Measurements from ENCODE around the gene GRK3.
"Not testable (repeated sequence)": the region's sequence is repeated elsewhere in the genome, so short reads cannot be mapped to it uniquely, and the experiment has no call there.

Gene GRK3

GRCh38 chr22:25694196-25694907 lies 129.9 kb downstream of the GRK3 start:
- DNase-seq (ENCODE audit: low read depth in 2 of 2, low spot score in 1 of 2): no peak

DNA sequence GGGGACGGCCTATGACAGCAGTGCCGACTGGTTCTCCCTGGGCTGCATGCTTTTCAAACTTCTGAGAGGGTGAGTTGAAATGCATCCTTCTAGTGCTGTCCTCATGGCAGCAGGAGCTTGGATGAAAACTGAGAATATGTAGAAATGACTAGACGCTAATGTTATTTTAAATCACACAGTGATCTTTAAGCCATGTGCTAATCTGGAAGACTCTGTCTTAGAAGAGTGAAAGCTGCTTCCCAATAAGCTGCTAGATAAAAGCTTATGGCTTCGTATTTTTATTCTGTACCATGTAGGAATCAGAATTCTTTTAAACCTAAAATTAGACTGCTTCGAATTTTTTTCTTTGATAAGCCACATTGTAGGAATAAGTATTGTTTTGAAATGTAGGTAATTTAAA lies 130.7 kb downstream of the GRK3 start:
- DNase-seq (ENCODE audit: low read depth in 2 of 2, low spot score in 1 of 2): no peak

- no peak for DNase-seq (ENCODE audit: low read depth in 2 of 2, low spot score in 1 of 2)
Observed at GRCh38 chr22:25696763-25697162, 132.3 kb downstream of the GRK3 start.

- no peak for DNase-seq (ENCODE audit: low read depth in 2 of 2, low spot score in 1 of 2)
Observed at GRCh38 chr22:25697181-25697664, 132.7 kb downstream of the GRK3 start.

- no peak for DNase-seq (ENCODE audit: low read depth in 2 of 2, low spot score in 1 of 2)
Observed at GRCh38 chr22:25697978-25698377, 133.5 kb downstream of the GRK3 start.

DNA sequence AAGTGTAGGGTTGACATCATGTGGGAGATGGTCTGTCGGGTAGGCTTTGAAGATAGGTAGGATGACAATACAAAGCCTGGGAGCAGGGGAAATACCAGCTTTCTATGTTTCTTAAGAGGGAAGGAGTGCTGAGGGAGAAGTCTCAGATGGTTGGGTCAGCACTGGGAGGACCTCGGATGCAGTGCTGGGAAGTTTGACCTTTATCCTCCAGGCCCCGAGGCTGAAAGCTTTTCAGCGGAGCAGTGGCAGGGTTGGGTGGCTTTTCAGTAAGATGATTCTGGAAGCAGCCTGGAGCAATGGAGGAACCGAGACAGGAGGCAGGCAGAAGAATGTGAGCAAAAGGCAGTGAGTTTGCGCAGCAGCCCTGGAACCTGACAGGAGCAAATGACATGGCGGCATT lies 134.0 kb downstream of the GRK3 start:
- no peak for DNase-seq (ENCODE audit: low read depth in 2 of 2, low spot score in 1 of 2)

DNA sequence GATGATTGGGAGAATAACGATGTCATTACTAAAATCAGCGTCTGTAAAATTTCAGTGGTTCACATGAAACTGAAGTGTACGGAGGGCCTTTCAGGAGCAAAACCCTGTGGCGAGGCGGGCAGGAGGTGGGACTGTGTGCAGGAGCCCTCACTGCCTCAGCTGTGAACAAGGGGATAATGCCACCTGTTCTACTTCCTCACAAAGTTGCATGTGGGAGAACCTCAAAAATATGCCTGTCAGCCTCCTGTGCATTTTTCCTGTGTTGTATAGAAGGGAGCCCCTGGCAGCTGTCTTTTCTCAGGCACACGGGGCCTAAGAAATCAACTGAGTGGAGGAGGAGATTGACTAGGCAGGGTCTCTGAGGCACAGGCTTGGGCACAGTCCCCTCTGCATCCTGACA lies 134.5 kb downstream of the GRK3 start:
- no peak for DNase-seq (ENCODE audit: low read depth in 2 of 2, low spot score in 1 of 2)

DNA sequence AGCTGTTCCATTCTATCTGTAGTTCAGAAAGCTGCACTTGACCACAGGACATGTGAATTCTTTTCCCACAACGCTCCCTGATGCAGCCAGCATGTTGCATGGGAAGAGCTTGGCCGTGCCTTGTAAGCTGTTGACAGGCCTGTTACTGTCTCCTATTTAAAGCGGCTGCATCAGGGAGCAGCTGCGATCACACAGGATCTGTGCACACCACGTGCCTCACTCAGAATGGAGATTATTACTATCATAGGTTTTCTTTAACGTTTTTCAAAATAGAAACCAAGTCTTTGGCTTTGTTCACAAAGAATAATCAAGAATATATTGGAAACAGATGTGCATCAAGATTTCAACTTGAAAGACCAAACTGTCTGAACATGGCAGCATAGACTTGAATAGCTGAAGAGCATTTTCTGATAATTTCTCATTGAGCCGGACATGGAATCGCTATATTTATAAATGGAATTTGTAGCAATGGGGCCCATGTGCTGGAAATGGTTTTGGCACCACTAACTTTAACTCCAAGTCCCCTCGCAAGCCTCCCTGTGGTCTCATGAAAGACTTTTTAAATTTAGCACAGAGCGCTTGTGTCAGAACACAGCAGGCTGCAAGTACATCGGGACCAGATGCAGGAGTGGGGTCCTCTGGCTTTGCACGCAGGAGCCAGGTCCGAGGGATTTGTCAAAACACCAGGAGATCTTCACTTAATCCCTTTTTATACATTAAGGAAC lies 136.7 kb downstream of the GRK3 start:
- DNase-seq (ENCODE audit: low read depth in 2 of 2, low spot score in 1 of 2): no peak

- DNase-seq (ENCODE audit: low read depth in 2 of 2, low spot score in 1 of 2): no peak
Observed at GRCh38 chr22:25702040-25702439, 137.6 kb downstream of the GRK3 start.

GRCh38 chr22:25702571-25703167 lies 138.2 kb downstream of the GRK3 start:
- no peak for DNase-seq (ENCODE audit: low read depth in 2 of 2, low spot score in 1 of 2)

- DNase-seq (ENCODE audit: low read depth in 2 of 2, low spot score in 1 of 2): no peak
Observed at GRCh38 chr22:25704701-25705100, 140.2 kb downstream of the GRK3 start.

DNA sequence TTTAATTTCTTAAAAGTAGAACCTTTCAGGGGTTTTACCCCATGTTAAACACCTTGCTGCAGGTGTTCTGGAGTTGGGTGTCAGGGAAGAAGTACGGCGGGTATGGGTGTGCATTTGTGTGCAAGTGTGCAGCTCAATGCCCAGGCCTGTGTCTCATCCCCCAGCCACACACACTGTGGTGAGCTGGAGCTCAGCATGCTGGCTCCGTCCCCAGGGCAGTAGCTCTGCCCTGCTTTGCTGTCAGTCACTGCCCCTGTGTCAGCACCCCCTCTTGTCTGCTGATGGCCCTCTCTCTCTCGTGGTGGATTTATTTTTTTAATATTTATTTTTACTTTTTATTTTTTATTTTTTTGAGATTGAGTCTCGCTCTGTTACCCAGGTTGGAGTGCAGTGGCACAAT lies 141.7 kb downstream of the GRK3 start:
- DNase-seq (ENCODE audit: low read depth in 2 of 2, low spot score in 1 of 2): no peak

- DNase-seq (ENCODE audit: low read depth in 2 of 2, low spot score in 1 of 2): not testable (repeated sequence)
Observed at GRCh38 chr22:25708430-25708829, 144.0 kb downstream of the GRK3 start.

GRCh38 chr22:25709758-25710157 lies 145.3 kb downstream of the GRK3 start:
- no peak for DNase-seq (ENCODE audit: low read depth in 2 of 2, low spot score in 1 of 2)

DNA sequence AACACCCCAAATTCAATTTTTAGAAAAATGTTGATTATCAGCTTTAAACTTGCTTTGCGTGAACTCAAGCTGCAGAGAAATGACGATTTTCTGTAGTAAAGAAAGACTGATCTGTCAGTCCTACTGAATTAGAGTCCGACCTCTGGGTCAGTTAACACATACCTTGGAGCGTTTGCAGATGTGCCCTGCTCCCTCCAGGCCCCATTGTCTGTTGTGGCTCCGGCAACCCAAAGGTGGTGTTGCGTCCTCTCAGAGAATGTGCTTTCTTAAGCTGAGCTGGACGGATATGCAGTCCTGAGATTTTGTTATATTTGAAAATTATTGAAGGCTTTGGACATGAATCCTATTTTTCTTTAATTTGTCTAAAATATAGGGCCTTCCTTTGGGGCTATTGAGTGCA lies 146.0 kb downstream of the GRK3 start:
- DNase-seq (ENCODE audit: low read depth in 2 of 2, low spot score in 1 of 2): no peak

- DNase-seq (ENCODE audit: low read depth in 2 of 2, low spot score in 1 of 2): no peak
Observed at GRCh38 chr22:25711491-25711890, 147.0 kb downstream of the GRK3 start.

- DNase-seq (ENCODE audit: low read depth in 2 of 2, low spot score in 1 of 2): no peak
Observed at GRCh38 chr22:25712661-25713400, 148.4 kb downstream of the GRK3 start.

GRCh38 chr22:25714070-25714469 lies 149.6 kb downstream of the GRK3 start:
- DNase-seq (ENCODE audit: low read depth in 2 of 2, low spot score in 1 of 2): no peak

GRCh38 chr22:25714739-25715138 lies 150.3 kb downstream of the GRK3 start:
- no peak for DNase-seq (ENCODE audit: low read depth in 2 of 2, low spot score in 1 of 2)

- DNase-seq (ENCODE audit: low read depth in 2 of 2, low spot score in 1 of 2): no peak
Observed at GRCh38 chr22:25716637-25717036, 152.2 kb downstream of the GRK3 start.

- no peak for DNase-seq (ENCODE audit: low read depth in 2 of 2, low spot score in 1 of 2)
Observed at GRCh38 chr22:25718135-25718840, 153.8 kb downstream of the GRK3 start.

Measured in stimulated activated CD8-positive, alpha-beta memory T cell treated with anti-CD3 and anti-CD28 coated beads, Interleukin-4, amount 100 ng/mL, for 1 hour (primary cell).